GM19238 (cell line): ENCODE data around the gene TPK1.
"Not testable (repeated sequence)": the region's sequence is repeated elsewhere in the genome, so short reads cannot be mapped to it uniquely, and the experiment has no call there.

Source experiments
- DNase-seq: peaks from one replicate; pipeline ENCODE4 v3.0.0; 2011; ENCODE audit warnings: low spot score; ENCODE audit not compliant: insufficient read length

Gene TPK1

GRCh38 chr7:144777889-144778288 lies 58.0 kb downstream of the TPK1 start:
- not testable (repeated sequence) for DNase-seq

GRCh38 chr7:144777005-144777839 lies 58.6 kb downstream of the TPK1 start:
- no peak for DNase-seq

GRCh38 chr7:144776447-144776846 lies 59.4 kb downstream of the TPK1 start:
- no peak for DNase-seq

GRCh38 chr7:144775749-144776148 lies 60.1 kb downstream of the TPK1 start:
- DNase-seq = no peak

- DNase-seq = no peak
Measured at GRCh38 chr7:144771927-144772326, 63.9 kb downstream of the TPK1 start.

GRCh38 chr7:144771174-144771573 lies 64.7 kb downstream of the TPK1 start:
- DNase-seq = no peak

GRCh38 chr7:144769352-144769751 lies 66.5 kb downstream of the TPK1 start:
- no peak for DNase-seq

GRCh38 chr7:144768633-144769032 lies 67.2 kb downstream of the TPK1 start:
- no peak for DNase-seq

- DNase-seq = no peak
Measured at GRCh38 chr7:144763291-144763690, 72.6 kb downstream of the TPK1 start.

- no peak for DNase-seq
Measured at GRCh38 chr7:144762853-144763252, 73.0 kb downstream of the TPK1 start.

- no peak for DNase-seq
Measured at GRCh38 chr7:144761493-144761892, 74.4 kb downstream of the TPK1 start.

GRCh38 chr7:144759653-144760052 lies 76.2 kb downstream of the TPK1 start:
- no peak for DNase-seq

- DNase-seq = no peak
Measured at GRCh38 chr7:144747936-144748335, 87.9 kb downstream of the TPK1 start.

- DNase-seq = no peak
Measured at GRCh38 chr7:144738708-144739314, 97.0 kb downstream of the TPK1 start.

- no peak for DNase-seq
Measured at GRCh38 chr7:144738146-144738545, 97.7 kb downstream of the TPK1 start.

GRCh38 chr7:144736880-144737493 lies 98.9 kb downstream of the TPK1 start:
- DNase-seq = no peak

- no peak for DNase-seq
Measured at GRCh38 chr7:144735505-144736276, 100.2 kb downstream of the TPK1 start.

- no peak for DNase-seq
Measured at GRCh38 chr7:144731661-144732351, 104.0 kb downstream of the TPK1 start.

GRCh38 chr7:144730224-144730623 lies 105.6 kb downstream of the TPK1 start:
- DNase-seq = no peak

GRCh38 chr7:144729226-144729625 lies 106.6 kb downstream of the TPK1 start:
- no peak for DNase-seq

- DNase-seq = no peak
Measured at GRCh38 chr7:144728551-144728950, 107.3 kb downstream of the TPK1 start.
